GM23338 (cell line): ENCODE measurements around the gene RUNX1. TPM values are rescaled to one million over a fixed set of nuclear protein-coding genes. Genes with fewer than 3 reads are reported as not detected.

Source experiments
- CREB1 ChIP-seq: fragments of 250-450 bp; sonication (Bioruptor Pico); IDR thresholded peaks from 2 replicates; pipeline ENCODE4 v1.5.0; 2020; ENCODE audit warnings: low read depth, mild to moderate bottlenecking, moderate library complexity
- EZH2 ChIP-seq: fragments of 200-600 bp; sonication (generic); IDR thresholded peaks from one replicate; pipeline ENCODE4 v1.8.0; 2017; ENCODE audit warnings: antibody characterized with exemption, mild to moderate bottlenecking, low read depth; ENCODE audit not compliant: unreplicated experiment
- EZH2phosphoT487 ChIP-seq: fragments of 200-600 bp; sonication (generic); IDR thresholded peaks from one replicate; pipeline ENCODE4 v1.8.1; 2018; ENCODE audit warnings: antibody characterized with exemption; ENCODE audit not compliant: unreplicated experiment
- JUNB ChIP-seq: IDR thresholded peaks from one replicate; pipeline ENCODE4 v1.6.1; 2016; ENCODE audit warnings: antibody characterized with exemption; ENCODE audit not compliant: unreplicated experiment
- POLR2AphosphoS5 ChIP-seq: IDR thresholded peaks from 2 replicates; pipeline ENCODE4 v1.6.1; 2016; ENCODE audit warnings: antibody characterized with exemption, low read depth
- REST ChIP-seq: IDR thresholded peaks from one replicate; pipeline ENCODE4 v1.6.1; 2018; ENCODE audit warnings: antibody characterized with exemption; ENCODE audit not compliant: unreplicated experiment
- ZNF114 ChIP-seq: fragments of 250-450 bp; sonication (Bioruptor Pico); IDR thresholded peaks from 2 replicates; pipeline ENCODE4 v1.5.0; 2020; ENCODE audit warnings: mild to moderate bottlenecking, moderate library complexity
- polyA plus RNA-seq: library from polyadenylated mRNA; unstranded; fragments of >200 nt; fragmentation: Nextera tagmentation; extraction: Ambion mirVana; gene quantifications from 2 replicates; pipeline ENCODE4 v1.2.1, GENCODE V29; 2016
- total RNA-seq: library from RNA; depleted of rRNA; stranded (reverse); fragments of >200 nt; shearing (Covaris generic); gene quantifications from 2 replicates; pipeline ENCODE4 v1.2.3, GENCODE V29; 2014
- TF ChIP-seq, protein P1 (sequence below): fragments of 250-450 bp; sonication (Bioruptor Pico); IDR thresholded peaks from 2 replicates; pipeline ENCODE4 v1.5.0; 2020; ENCODE audit warnings: mild to moderate bottlenecking, moderate library complexity

Gene RUNX1
- total and polyA plus RNA-seq, 2 experiments from 2014 or later, result 0.29 to 1.1 TPM

DNA sequence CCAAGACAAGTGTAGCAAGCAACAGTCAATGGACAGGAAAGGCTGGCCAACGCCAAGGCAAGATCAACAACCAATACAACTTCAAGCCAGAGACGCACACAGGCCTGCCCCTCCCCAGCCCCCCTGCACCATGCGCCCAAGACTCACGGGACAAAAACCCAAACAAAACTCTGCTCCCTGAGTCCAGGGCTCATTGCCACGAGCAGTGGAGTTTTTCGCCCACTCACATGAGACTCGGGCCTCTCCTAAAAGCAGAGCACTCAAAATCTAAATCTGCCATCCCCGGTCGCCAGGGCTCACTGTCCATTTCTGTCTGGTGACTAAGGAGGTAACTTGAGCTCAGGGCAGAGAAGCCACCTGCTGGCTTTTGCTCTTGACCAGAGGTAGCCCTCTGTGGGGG, 205.5 kb downstream of the RUNX1 start (continued):
- TF ChIP-seq, protein P1, sequence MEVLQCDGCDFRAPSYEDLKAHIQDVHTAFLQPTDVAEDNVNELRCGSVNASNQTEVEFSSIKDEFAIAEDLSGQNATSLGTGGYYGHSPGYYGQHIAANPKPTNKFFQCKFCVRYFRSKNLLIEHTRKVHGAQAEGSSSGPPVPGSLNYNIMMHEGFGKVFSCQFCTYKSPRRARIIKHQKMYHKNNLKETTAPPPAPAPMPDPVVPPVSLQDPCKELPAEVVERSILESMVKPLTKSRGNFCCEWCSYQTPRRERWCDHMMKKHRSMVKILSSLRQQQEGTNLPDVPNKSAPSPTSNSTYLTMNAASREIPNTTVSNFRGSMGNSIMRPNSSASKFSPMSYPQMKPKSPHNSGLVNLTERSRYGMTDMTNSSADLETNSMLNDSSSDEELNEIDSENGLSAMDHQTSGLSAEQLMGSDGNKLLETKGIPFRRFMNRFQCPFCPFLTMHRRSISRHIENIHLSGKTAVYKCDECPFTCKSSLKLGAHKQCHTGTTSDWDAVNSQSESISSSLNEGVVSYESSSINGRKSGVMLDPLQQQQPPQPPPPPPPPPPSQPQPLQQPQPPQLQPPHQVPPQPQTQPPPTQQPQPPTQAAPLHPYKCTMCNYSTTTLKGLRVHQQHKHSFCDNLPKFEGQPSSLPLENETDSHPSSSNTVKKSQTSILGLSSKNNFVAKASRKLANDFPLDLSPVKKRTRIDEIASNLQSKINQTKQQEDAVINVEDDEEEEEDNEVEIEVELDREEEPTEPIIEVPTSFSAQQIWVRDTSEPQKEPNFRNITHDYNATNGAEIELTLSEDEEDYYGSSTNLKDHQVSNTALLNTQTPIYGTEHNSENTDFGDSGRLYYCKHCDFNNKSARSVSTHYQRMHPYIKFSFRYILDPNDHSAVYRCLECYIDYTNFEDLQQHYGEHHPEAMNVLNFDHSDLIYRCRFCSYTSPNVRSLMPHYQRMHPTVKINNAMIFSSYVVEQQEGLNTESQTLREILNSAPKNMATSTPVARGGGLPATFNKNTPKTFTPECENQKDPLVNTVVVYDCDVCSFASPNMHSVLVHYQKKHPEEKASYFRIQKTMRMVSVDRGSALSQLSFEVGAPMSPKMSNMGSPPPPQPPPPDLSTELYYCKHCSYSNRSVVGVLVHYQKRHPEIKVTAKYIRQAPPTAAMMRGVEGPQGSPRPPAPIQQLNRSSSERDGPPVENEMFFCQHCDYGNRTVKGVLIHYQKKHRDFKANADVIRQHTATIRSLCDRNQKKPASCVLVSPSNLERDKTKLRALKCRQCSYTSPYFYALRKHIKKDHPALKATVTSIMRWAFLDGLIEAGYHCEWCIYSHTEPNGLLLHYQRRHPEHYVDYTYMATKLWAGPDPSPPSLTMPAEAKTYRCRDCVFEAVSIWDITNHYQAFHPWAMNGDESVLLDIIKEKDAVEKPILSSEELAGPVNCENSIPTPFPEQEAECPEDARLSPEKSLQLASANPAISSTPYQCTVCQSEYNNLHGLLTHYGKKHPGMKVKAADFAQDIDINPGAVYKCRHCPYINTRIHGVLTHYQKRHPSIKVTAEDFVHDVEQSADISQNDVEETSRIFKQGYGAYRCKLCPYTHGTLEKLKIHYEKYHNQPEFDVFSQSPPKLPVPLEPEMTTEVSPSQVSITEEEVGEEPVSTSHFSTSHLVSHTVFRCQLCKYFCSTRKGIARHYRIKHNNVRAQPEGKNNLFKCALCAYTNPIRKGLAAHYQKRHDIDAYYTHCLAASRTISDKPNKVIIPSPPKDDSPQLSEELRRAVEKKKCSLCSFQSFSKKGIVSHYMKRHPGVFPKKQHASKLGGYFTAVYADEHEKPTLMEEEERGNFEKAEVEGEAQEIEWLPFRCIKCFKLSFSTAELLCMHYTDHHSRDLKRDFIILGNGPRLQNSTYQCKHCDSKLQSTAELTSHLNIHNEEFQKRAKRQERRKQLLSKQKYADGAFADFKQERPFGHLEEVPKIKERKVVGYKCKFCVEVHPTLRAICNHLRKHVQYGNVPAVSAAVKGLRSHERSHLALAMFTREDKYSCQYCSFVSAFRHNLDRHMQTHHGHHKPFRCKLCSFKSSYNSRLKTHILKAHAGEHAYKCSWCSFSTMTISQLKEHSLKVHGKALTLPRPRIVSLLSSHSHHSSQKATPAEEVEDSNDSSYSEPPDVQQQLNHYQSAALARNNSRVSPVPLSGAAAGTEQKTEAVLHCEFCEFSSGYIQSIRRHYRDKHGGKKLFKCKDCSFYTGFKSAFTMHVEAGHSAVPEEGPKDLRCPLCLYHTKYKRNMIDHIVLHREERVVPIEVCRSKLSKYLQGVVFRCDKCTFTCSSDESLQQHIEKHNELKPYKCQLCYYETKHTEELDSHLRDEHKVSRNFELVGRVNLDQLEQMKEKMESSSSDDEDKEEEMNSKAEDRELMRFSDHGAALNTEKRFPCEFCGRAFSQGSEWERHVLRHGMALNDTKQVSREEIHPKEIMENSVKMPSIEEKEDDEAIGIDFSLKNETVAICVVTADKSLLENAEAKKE (CRISPR knock-in tag), result no peak
- no peak for TF ChIP-seq ZNF114 (CRISPR knock-in tag)
- no peak for TF ChIP-seq CREB1
- no peak for TF ChIP-seq EZH2
- no peak for TF ChIP-seq POLR2AphosphoS5
- no peak for TF ChIP-seq EZH2phosphoT487
- TF ChIP-seq REST, result no peak
- TF ChIP-seq JUNB, result no peak
